Heart right ventricle (tissue), 16 donors: Measurements from ENCODE around the gene SFSWAP. TPM values are rescaled to one million over a fixed set of nuclear protein-coding genes. Genes with fewer than 3 reads are reported as not detected.
A peak's percentile ranks its signal among the peaks of the same experiment; 100 is the strongest.

ENCODE experiments used
- ATAC-seq, 8 donors: fragments of 200-7000 bp; cut with Tn5 transposase; one replicate each; pipeline ENCODE4 v1.9.1; 2020; ENCODE audit warnings: mild to moderate bottlenecking in 8 of 8, moderate library complexity in 8 of 8, moderate number of reproducible peaks in 1 of 8
- DNase-seq, 2 donors: peaks; one replicate each; pipeline ENCODE4 v3.0.0-alpha.2; 2020
- H3K27ac ChIP-seq, 10 donors: fragments of 200-600 bp; sonication (generic) in 2 of 10; one replicate each; pipeline versions ENCODE4 v1.5.0 to v1.8.0; 2020 to 2022; ENCODE audit warnings: mild to moderate bottlenecking in 3 of 10
- H3K27me3 ChIP-seq, 7 donors: fragments of 200-600 bp; one replicate each; pipeline ENCODE4 v1.8.0; 2021 to 2022; ENCODE audit warnings: mild to moderate bottlenecking in 2 of 7
- H3K36me3 ChIP-seq, 9 donors: fragments of 200-600 bp; sonication (generic) in 1 of 9; one replicate each; pipeline versions ENCODE4 v1.5.0 to v1.8.0; 2020 to 2022; ENCODE audit warnings: mild to moderate bottlenecking in 2 of 9
- H3K4me1 ChIP-seq, 9 donors: fragments of 200-600 bp; sonication (generic) in 1 of 9; one replicate each; pipeline versions ENCODE4 v1.5.0 to v1.8.0; 2020 to 2022; ENCODE audit warnings: mild to moderate bottlenecking in 4 of 9
- H3K4me3 ChIP-seq, 10 donors: fragments of 200-600 bp; sonication (generic) in 2 of 10; one replicate each; pipeline versions ENCODE4 v1.5.0 to v1.8.0; 2020 to 2022; ENCODE audit warnings: mild to moderate bottlenecking in 7 of 10, moderate library complexity in 2 of 10
- H3K9me3 ChIP-seq, 11 donors: fragments of 200-600 bp in 10 of 11; sonication (generic) in 2 of 11; one replicate each; pipeline versions ENCODE4 v1.5.0 to v1.8.0; 2013 to 2022; ENCODE audit warnings: mild to moderate bottlenecking in 2 of 11, control low read depth in 1 of 11, moderate library complexity in 1 of 11
- WGBS, 2 donors: extraction: QIAGEN DNeasy Blood & Tissue Kit; methylation state at CpG; one replicate each; pipeline ENCODE4 v1.1.7; 2013; ENCODE audit warnings: inconsistent platforms in 1 of 2; 5-methylcytosine and 5-hydroxymethylcytosine counted together
- intact Hi-C, 10 donors: fragments of 100-400 bp; cut with DNase I; formaldehyde crosslinking; loops; one replicate each; pipeline versions ENCODE4 v1.11.1 to v1.14.2; 2022
- polyA plus RNA-seq, 2 donors: library from polyadenylated mRNA; stranded (reverse); fragments of 200-250 nt; gene quantifications; one replicate each; pipeline ENCODE4 v1.2.3, GENCODE V29; 2013
- total RNA-seq, 10 donors: library from RNA; stranded (reverse); fragmentation: NEBNext Ultra II Directional in 3 of 10; extraction: Animal tissue kit (Norgen Biotek cat#: 25700) in 3 of 10; gene quantifications; one replicate each; pipeline versions ENCODE4 v1.2.1 to v1.2.4, GENCODE V29; 2021 to 2023
- TF ChIP-seq, protein P1 (sequence below), 9 donors: fragments of 200-600 bp; sonication (generic) in 2 of 9; IDR thresholded peaks; one replicate each; pipeline versions ENCODE4 v1.5.0 to v1.8.0; 2021 to 2022; ENCODE audit warnings: antibody characterized with exemption in 9 of 9, mild to moderate bottlenecking in 5 of 9, moderate library complexity in 1 of 9
- donor health status: Arrhythmogenic right ventricular cardiomyopathy.
- donor health status: ischemic (EF 13 %, LVEDD 7.1; RV severe dilation, severe dysfunction).
- donor health status: healthy with polysubstance abuse.
- donor health status: DM: no; HTN: yes; CAD: no.
- donor health status: DM: no; HTN: no; CAD: no.
- donor health status: ischemic (EF 25% LVEDD 6.9; RV normal size, moderate dysfunction).
- donor health status: ischemic (EF 25% LVEDD 5.7; RV mildly dilated, moderate dysfunction).
- donor health status: healthy.
- donor health status: DM: yes; HTN: yes; CAD: no.
- donor health status: Ischemic cardiomyopathy.
- donor health status: ischemic (EF 35%, LVEDD 5.7; RV mildly dilated, moderate dysfunction).
- donor health status: nonischemic (EF 11% LVEDD 7.7; RV severe dilation, severe dysfunction).
- donor health status: DM: yes; HTN: yes; CAD: no.
- donor health status: PGD.
- donor health status: ischemic (EF 29% LVEDD 5.4; RV normal size, mild dysfunction).
- donor health status: nonischemic (EF 23%, LVEDD 6.1; RV moderate dilation, normal function).

The SFSWAP gene
- total and polyA plus RNA-seq, 12 donors = 14.5 to 34.1 (median 19.6) TPM

- H3K4me1 ChIP-seq = peaks cover 8 to 34% (median 28%) of the 10 kb centered on the region in 9 donors
- ATAC-seq = no peak
- peaks cover 0 to 68% (median 62%) of the 10 kb centered on the region in 7 donors for H3K27me3 ChIP-seq
- no peak overlapping the region for H3K27ac ChIP-seq
- intact Hi-C loops = loop anchor here in 6 of 10 donors (5.0 to 10.0 kb wide), 10 partner anchors 61 to 916 kb away; partner anchors contain the start of genes EP400 (in 2 of the 6), PUS1 (in 1 of the 6) and ULK1 (in 1 of the 6)
- H3K4me3 ChIP-seq = no peak overlapping the region
- WGBS, 2 donors = 84 to 88% methylated on average over 23 of the region's 23 CpGs
- no peaks in the 10 kb centered on the region for H3K9me3 ChIP-seq
- DNase-seq = no peak
- H3K36me3 ChIP-seq = no peaks in the 10 kb centered on the region
- TF ChIP-seq, protein P1, sequence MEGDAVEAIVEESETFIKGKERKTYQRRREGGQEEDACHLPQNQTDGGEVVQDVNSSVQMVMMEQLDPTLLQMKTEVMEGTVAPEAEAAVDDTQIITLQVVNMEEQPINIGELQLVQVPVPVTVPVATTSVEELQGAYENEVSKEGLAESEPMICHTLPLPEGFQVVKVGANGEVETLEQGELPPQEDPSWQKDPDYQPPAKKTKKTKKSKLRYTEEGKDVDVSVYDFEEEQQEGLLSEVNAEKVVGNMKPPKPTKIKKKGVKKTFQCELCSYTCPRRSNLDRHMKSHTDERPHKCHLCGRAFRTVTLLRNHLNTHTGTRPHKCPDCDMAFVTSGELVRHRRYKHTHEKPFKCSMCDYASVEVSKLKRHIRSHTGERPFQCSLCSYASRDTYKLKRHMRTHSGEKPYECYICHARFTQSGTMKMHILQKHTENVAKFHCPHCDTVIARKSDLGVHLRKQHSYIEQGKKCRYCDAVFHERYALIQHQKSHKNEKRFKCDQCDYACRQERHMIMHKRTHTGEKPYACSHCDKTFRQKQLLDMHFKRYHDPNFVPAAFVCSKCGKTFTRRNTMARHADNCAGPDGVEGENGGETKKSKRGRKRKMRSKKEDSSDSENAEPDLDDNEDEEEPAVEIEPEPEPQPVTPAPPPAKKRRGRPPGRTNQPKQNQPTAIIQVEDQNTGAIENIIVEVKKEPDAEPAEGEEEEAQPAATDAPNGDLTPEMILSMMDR (IDR thresholded peaks at IDR 0.05) = no peak
These were observed 122.5 kb downstream of the SFSWAP start for GRCh38 chr12:131833288-131833895.

DNA sequence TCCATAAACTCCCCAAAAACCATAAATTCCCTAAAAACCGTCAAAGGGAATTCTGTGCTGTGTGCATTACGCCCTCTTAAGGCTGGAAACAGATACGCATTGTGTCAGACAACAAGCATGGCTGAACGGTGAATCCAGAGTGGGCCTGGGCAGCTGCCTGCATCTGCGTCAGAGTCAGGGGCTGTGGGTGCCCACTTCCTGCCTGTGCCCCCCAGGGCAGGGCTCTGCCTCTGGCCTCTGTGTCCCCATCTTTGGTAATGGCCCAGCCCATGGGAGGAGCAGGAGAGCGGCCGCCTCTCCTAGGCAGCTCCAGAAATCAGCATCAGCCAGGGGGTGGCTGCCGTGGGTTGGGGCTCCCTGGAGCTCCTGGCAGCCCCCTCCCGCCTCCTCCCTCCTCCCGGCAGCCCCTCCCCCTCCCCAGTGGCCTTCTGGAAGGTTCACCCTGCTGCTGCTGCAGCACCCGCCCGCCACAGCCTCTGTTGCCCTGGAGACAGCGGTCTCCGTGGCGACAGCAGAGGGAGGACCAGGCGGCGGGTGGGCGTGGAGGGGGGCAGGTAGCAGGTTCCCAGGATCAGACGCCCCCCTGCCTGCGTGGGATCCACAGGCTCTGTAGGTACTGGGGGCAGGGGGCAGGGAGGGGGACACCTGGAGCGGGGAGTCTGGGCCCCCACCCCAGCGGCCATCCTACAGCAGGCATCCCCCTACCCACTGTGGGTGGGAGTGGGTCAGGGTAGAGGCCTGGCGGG, 123.2 kb downstream of the SFSWAP start:
- H3K27me3 ChIP-seq = peaks cover 0 to 63% (median 56%) of the 10 kb centered on the region in 7 donors
- intact Hi-C loops = loop anchor here in 6 of 10 donors (5.0 to 10.0 kb wide), 10 partner anchors 61 to 917 kb away; partner anchors contain the start of genes EP400 (in 2 of the 6), PUS1 (in 1 of the 6) and ULK1 (in 1 of the 6)

GRCh38 chr12:131834798-131835615, 124.1 kb downstream of the SFSWAP start:
- 73 to 76% methylated on average over 20 of the region's 20 CpGs for WGBS, 2 donors

More for the DNA sequence above, 123.2 kb downstream of the SFSWAP start:
- peaks cover 8 to 30% (median 24%) of the 10 kb centered on the region in 9 donors for H3K4me1 ChIP-seq
- H3K4me3 ChIP-seq = no peak overlapping the region
- ATAC-seq (no peak), DNase-seq (no peak)
- TF ChIP-seq, protein P1 (IDR thresholded peaks at IDR 0.05) = peak in 2 of 9 donors; percentile 17 to 33
- 51 to 53% methylated on average over 19 to 23 of the region's 23 CpGs for WGBS, 2 donors
- H3K36me3 ChIP-seq = no peaks in the 10 kb centered on the region
- no peaks in the 10 kb centered on the region for H3K9me3 ChIP-seq
- no peak overlapping the region for H3K27ac ChIP-seq

More at GRCh38 chr12:131834798-131835615, 124.1 kb downstream of the SFSWAP start:
- intact Hi-C loops = loop anchor here in 6 of 10 donors (5.0 to 10.0 kb wide), 10 partner anchors 60 to 918 kb away; partner anchors contain the start of genes EP400 (in 2 of the 6), PUS1 (in 1 of the 6) and ULK1 (in 1 of the 6)
- Histone ChIP-seq H3K27ac (no peak overlapping the region), H3K27me3 (peaks cover 0 to 54% (median 47%) of the 10 kb centered on the region in 7 donors), H3K9me3 (no peaks in the 10 kb centered on the region), H3K4me3 (no peak overlapping the region), H3K4me1 (peaks cover 4 to 20% (median 16%) of the 10 kb centered on the region in 9 donors), H3K36me3 (no peaks in the 10 kb centered on the region)
- DNase-seq (no peak), ATAC-seq (no peak)
- TF ChIP-seq, protein P1 (IDR thresholded peaks at IDR 0.05) = no peak
